ENCODE measurements around the gene CFAP299.

- TF ChIP-seq RAD21 (IDR thresholded peaks at IDR 0.05; ENCODE audit: low read depth) = no peak
- no peak for TF ChIP-seq TCF12 (IDR thresholded peaks at IDR 0.05; ENCODE audit: low read depth)
- TF ChIP-seq FOXM1 (IDR thresholded peaks at IDR 0.05; ENCODE audit: borderline replicate concordance, low read depth) = no peak
- no peak for TF ChIP-seq EGR1 (IDR thresholded peaks at IDR 0.05)
- TF ChIP-seq YY1 (IDR thresholded peaks at IDR 0.05; ENCODE audit: low read depth) = no peak
- no peak for TF ChIP-seq EP300 (IDR thresholded peaks at IDR 0.05; ENCODE audit: borderline replicate concordance)
- no peak for TF ChIP-seq REST (IDR thresholded peaks at IDR 0.05; ENCODE audit: low read depth)
- TF ChIP-seq TAF1 (IDR thresholded peaks at IDR 0.05; ENCODE audit: low read depth) = no peak
- TF ChIP-seq CREB1 (IDR thresholded peaks at IDR 0.05; ENCODE audit: low read depth) = no peak
Observed at GRCh38 chr4:80587871-80588385, 252.4 kb downstream of the CFAP299 start.

Data from Ishikawa (cell line).